Stimulated activated CD8-positive, alpha-beta memory T cell treated with anti-CD3 and anti-CD28 coated beads, Interleukin-15, amount 100 ng/mL, for 4 hours (primary cell): ENCODE results near the gene C12orf56.
"Not testable (repeated sequence)": the region's sequence is repeated elsewhere in the genome, so short reads cannot be mapped to it uniquely, and the experiment has no call there.

Experiments
- DNase-seq, 2 donors: peaks; one replicate each; pipeline ENCODE4 v3.0.0-alpha.2; 2020; ENCODE audit warnings: low read depth in 2 of 2

The C12orf56 gene

DNA sequence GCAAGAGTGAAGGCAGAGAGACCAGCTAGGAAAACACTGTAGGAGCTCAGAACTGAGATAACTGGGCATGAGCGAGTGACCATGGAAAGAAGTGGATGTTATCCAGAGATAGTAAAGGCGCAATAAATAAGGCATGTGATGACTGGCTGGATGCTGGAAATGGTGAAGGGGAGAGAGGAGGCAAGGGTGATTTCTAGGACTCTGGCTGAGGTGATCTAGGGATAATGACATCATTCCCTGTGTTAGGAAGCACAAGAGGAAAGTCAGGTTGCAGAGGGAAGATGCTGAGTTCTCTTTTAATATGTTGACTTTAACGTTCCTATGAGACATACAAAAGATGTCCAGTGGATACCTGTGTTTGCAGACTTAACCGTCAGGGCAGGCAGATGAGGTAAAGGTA is 78.7 kb downstream of the C12orf56 start:
- no peak for DNase-seq

DNA sequence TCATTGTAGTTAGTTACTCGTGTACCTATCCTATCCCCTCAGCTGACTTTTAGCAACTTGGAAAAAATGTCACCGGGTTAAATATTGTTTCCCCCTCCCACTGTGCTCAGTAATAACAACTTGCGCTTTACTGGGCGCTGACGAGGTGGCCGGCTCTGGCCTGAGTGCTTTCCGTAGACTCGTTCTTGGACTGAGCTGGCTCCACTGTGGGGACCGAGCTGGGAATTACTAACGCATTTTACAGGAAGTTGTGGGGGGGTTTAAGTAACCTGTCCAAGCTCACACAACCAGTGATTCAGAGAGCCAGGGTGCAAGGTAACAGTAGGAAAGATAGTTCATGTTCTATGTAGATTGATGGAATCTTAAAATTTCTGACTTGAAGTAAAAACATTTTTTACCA is 86.0 kb downstream of the C12orf56 start:
- no peak for DNase-seq

DNA sequence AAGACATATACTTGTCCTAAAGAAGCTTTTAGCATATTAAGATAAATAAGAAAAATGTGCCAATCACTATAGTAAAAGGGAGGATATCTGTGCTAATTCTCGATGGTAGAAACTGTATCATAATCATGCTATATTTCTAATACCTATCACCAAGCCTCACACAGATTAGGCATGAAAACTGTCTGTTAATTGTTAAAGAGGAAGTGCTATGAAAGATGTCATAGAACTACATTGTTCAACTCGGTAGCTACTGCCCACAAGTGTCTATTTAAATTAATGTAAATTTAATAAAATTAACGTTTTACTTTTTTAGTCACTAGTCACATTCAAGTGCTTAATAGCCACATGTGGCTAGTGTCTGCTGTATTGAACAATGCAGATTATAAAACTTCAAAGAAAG is 90.9 kb downstream of the C12orf56 start:
- no peak for DNase-seq

DNA sequence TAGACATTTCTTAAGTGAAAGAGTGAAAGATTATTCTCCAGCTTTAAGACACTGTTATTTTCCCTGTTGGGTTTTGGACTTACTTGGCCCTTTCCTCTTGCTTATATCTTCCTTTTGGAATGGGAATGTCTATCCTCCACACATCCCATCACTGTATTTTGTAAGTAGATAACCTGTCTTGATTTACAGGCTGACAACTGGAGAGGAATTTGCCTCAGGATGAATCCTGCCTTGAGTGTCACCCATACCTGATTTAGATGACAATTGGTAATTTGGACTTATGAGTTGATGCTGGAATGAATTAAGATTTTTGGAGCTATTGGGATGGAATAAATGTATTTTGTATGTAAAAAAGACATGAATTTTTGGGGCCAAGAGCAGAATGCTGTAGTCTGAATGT is 94.3 kb downstream of the C12orf56 start:
- no peak for DNase-seq

DNA sequence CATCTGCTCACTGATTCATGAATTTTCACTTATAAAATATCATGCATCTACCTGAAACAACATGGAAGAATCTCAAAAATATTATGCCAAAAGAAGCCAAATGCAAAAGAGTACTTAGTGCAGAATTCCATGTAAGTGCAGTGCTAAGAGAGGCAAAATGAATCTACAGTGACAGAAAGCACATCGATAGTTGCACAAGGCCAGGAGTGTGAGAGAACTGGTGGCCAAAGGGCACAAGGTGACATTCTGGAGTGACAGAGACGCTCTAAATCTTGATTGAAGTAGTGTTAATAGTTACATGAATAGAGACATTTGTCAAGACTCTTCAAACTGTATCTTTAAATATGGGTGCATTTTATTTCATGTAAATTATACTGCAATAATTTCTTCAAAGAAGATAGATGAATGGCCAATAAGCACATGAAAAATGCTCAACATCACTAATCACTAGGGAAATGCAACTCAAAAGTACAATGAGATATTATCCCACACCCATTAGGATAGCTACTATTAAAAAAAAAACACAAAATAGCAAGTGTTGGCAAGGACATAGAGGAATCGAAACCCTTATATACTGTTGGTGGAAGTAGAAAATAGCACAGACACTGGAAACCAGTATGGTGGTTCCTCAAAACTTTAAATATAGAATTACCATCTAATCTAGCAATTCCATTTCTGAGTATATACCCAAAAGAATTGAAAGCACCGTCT is 96.7 kb downstream of the C12orf56 start:
- no peak for DNase-seq

DNA sequence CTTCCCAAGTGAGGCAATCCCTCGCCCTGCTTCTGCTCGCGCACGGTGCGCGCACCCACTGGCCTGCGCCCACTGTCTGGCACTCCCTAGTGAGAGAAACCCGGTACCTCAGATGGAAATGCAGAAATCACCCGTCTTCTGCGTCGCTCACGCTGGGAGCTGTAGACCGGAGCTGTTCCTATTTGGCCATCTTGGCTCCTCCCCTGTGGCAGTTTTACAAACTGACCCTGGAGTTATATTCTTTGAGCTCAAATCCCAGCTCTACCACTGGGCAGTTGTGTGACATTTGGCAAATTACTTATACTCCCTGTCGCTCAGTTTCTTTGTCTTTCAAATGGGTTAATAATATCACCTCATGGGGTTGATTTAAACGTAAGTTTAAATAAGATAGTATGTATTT is 97.4 kb downstream of the C12orf56 start:
- not testable (repeated sequence) for DNase-seq

DNA sequence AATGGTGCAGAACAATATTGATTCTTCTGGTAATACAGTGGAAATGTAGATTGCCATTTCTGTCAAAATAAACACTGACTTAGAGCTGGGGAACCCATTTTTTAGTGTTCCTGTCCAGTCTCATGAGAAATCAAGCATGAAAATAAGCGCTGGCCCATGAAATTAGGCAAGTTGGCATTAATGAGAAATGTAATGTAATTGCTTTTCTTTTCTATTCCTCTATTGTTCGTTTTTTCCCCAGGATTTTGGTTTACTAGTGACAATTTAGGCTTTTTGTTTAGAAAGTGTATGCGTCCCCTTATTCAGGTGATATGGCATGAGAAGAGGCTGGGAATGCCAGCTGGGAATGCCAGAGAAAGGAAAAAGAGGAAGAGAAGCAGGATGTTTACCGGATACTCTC is 104.0 kb downstream of the C12orf56 start:
- no peak for DNase-seq

DNA sequence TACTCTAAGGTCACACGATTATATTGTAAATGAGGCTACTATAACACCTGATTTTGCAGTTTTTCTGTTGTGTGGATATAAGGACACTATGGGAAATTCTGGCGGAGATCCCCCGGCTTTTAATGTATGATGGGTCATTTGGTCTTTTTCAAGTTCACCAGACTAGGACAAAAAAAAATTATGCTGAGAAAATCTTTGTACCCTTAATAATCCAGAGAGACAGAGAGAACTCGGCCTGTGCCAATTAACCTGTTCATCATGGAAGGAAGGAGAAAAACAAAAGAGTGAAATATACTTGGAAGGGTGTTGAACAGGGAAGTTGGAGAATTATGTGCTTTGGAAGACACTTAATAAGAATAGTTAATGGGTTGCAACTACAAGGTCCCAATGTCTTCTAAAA is 106.3 kb downstream of the C12orf56 start:
- no peak for DNase-seq

DNA sequence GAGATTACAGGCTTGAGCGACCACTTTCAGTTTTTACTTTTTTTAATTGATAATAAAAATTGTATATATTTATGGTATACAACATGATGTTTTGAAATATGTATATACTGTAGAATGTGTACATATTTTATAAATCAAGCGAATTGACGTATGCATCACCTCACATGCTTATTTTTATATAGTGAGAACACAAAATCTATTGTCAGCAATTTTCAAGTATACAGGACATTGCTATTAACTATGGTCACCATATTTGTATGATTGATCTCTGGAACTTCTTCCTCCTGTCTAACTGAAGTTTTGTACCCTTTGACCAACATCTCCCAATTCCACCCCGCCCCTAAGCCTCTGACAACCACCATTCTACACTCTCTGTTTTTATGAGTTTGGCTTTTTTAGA is 112.1 kb downstream of the C12orf56 start:
- no peak for DNase-seq

DNA sequence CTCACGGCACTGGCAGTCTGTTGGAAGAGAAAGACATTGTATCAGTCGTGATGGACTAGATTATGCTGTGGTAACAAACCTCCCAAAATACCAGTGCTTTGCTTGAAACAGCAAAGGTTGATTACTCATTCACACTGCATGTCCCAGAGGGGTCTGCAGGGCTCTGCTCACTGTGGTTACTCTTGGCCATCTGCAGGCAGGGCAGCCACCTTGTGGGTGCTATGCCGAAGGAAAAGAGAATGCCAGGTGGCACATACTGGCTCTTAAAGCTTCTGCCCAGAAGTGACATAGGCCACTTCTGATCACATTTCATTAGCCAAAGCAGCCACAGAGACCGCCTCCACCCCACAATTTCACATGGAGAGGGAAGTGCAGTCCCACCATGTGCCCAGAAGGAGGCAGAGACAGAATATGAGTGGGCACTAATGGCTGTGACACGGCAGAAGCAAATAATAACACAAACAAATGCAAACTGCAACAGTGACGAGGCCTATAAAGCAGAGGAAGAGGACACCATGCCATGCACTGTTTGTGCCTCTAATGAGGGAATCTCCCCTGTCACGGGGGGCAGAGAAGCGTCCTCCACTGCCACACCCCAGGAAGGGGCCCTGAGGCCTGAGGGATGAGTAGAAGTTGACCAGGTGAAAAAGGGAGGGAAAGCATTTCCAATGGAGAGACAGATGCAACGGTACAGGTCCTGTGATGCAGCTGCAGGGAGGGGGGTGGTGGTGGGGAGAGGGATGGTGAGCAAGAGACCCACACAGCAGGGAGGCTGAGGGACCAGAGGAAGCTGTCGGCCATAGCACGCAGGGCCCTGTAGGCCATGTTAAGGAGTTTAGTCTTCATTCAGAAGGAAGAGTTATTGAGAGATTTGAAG is 116.8 kb downstream of the C12orf56 start:
- DNase-seq, result no peak

DNA sequence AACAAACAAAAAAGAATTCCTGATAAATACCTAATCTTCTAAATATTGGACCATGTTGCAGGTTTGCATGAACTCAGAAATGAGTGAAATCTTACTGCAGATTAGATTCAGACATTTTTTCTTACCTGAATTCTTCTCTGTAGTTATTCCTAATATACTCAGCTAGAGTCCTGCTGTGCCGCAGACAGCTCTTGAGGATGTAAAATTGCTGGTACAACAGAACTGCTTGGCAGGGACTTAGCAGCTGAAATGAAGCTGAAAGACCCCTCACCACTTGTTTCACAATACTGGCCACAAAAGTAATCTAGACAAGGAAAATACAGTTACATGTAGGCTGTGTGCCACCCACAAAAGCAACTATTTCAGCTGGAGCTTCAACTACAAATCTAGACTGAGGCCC is 120.1 kb downstream of the C12orf56 start:
- DNase-seq, result no peak

DNA sequence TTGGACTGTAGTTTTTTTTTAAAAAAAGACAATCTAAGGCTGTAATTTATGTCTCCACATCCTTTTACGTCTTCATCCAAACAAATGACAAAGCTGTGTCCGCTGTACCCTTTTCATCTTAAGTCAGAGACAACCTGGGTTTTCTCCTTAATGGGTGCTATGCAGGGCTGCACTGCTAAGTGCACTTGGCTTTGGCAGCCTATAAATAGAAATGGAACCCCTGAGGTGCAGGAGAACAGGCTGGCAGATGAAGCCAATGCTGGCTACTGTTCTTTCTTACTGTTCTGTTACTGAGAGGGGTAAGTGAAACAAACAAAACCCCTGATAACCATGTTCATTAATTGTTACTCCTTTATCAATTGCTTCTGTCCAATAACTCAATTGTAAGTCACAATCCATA is 121.4 kb downstream of the C12orf56 start:
- no peak for DNase-seq

DNA sequence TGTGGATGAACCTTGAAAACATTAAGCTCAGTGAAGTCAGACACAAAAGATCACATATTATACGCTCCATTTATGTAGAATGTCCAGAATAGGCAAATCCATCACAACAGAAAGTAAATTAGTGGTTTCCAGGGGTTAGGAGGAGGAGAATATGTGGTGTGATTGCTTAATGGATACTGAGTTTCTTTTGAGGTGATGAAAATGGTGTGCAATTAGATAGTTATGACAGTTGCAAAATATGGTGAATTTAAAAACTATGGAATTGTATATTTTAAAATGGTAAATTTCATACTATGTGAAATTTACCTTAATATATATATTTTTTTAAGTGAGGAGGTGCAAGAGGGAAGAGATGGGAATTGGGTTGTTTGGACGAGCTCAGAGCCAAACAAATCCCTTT is 122.1 kb downstream of the C12orf56 start:
- no peak for DNase-seq

DNA sequence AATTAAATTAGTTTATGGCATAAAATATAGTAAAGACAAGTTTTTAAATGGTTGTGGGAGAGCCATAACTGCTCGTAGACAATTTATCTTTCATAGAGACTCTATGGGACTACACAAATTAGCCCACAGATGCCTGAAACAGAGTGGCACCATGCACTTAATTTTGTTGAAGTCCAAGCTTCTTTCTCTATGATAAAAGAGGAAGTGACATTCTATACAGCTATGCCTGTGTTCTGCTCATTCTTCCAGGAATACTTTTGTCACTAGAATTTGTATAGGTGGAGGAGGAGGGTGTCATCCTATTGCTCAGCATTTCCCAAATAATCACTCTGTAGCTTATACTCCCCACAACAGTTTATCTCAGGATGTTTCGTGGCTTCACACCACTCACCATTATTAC is 124.7 kb downstream of the C12orf56 start:
- DNase-seq, result no peak

DNA sequence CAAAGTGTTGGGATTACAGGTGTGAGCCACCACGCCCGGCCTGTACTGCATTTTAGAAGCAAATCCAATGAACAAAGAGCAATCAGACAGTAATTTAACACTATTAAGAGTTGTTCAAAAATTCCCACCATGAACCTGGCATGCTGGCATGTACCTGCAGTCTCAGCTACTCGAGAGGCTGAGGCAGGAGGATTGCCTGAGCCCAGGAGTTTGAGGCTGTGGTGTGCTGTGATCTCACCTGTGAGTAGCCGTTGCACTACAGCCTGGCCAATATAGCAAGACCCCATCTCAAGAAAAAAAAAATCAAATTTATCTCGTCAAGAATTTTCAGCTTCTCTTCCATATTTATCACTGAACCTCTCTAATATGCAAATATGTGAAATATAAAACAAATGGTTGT is 128.7 kb downstream of the C12orf56 start:
- DNase-seq, result no peak

DNA sequence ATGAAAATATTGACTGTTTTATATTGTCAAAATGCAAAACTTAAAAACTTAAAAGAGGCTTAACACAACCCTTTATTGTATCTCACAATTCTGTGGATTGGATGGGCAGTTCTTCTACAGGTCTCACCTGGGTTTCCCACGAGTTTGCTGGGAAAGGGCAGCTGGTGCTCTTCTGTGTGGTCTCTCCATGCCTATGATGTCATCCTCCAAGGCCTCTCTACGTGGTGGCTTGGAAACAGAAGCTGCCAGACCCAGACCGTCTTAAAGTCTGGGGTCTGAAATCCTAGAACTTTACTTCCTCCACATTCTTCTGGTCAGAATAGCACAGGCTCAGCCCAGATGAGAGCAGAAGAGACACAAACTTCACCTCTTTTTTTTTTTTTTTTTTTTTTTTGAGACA is 132.0 kb downstream of the C12orf56 start:
- no peak for DNase-seq

DNA sequence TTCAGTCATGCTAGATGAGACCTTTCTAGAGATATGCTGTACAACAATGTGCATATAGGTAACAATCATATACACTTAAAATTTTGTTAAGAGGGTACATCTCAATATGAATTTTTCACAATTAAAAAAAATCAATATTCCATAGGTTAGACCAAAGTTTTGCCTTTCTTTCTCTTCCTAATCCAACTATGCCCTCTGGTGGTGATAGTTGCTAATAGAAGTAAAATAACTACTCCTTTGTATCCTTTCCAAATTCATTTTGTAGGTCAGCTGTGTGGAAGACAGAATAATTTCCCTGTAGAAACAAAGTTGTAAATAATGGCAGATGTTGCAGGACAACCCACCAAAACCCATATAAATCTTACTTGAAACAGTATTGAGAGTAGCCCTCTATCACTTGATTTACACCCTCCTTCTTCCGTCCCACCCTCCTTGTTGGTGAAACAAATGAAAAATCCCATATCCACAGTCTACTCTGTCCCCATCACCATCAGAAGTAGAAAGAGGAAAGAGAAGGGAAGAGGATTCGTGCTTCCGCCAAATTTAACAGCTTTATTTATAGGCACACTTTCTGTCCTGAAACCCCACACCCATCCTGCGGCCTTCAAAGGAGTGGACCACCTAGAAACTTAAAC is 134.3 kb downstream of the C12orf56 start:
- DNase-seq, result no peak

DNA sequence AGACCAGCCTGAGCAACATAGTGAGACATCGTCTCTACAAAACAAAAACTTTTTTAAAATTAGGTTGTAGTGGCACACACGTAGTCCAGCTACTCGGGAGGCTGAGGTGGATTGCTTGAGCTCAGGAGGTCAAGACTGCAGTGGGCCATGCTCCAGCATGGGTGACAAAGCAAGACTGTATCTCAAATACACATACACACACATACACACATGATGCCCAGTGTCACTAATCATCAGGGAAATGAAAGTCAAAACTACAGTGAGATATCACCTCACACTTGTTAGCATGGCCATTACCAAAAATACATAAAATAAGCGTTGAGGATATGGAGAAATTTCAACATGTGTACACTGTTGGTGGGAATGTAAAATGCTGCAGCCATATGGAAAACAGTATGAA is 135.3 kb downstream of the C12orf56 start:
- DNase-seq, result no peak

DNA sequence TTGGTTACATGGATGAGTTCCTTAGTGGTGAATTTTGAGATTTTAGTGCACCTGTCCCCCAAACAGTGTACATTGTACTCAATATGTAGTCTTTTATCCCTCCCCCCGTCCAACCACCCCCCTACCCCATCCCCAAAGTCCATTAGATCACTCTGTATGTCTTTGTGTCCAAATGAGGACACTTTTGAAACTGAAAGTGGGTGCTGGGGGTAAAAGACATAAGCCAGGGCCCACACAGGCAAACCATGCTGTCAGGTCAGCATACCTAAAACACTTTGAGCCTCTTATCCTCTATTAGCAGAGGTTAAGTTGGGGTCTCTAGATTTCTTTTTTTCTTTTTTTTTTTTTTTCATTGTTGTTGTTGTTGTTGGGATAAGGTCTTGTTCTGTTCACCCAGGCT is 137.2 kb downstream of the C12orf56 start:
- no peak for DNase-seq

DNA sequence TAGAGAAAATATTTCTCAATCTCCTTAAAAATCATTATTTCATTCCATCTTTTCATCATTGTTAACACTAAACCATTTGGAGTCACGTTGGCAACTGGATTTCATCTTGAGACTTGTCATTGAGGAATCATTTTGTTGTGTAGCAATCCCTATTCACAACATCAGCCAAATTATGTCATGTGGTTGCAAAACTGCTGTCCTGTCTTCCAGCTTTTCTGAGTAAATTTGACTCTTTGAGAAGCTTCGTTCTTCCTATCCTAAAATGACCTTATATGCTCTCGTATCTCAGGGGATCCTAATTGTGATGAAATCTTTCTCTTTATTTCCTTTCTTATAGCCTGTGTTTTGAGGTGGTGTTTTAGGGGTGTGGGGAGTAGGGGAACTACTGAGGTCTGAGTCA is 137.9 kb downstream of the C12orf56 start:
- no peak for DNase-seq

DNA sequence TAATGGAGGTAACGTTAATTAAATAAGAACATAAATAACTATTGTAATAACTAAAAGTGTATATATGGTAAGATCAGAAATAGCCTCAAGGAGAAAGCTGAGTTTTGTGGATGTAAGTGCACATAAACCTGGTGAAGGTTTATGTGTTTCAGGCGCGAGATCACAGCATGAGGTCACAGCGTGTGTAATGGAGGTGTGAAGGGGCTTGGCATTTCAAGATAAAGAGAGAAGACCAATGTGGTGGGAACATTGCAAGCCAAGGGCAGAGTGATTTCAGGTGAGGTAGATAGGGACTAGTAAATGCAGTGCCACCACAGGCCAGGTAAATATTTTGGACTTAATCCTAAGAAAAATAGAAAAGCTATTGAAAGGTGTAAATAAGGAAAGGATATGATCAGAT is 146.7 kb downstream of the C12orf56 start:
- DNase-seq, result no peak

DNA sequence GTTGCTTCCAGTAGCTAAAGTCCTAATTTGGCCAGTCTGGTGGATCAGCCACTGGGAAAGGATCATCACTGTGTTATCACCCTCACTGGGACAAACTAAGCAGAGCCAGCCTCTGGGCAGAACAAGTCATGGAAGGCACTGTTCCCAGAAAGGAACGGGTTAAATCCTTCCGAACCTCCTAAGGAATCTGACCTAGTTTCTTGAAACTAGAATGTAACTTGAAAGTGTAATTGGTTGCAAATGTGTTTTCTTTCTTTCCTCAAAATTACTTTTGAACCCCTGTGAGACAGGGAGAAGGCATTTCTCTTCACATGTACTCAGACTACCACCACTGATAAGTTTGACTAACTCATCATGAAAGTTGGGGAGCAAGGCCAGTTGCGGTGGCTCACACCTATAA is 149.8 kb downstream of the C12orf56 start:
- no peak for DNase-seq

DNA sequence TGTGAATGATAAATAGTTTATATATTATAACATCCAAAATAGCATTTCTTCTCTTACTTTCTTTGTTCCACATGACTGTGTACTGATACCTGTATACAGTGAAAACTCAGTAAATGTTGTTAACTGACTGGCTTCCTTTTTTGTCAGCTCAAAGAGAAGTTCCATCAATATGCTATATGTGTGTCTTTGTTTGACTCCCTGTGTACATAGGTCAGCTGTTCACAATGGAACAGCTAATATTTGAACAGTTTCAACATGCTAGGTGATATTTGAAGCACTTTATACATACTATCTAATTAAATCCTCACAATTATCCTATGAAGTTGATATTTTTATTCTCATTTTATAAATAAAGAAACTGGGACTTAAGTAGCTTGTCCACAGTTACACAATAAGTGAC is 153.2 kb downstream of the C12orf56 start:
- DNase-seq, result no peak
